ENCODE data around the gene RFC2.

- TF ChIP-seq CTCF (IDR thresholded peaks at IDR 0.05) = no peak
- TF ChIP-seq POLR2A (IDR thresholded peaks at IDR 0.05) = no peak
Observed at GRCh38 chr7:74185016-74185415, 69.2 kb downstream of the RFC2 start.
